Fibroblast of skin of left quadriceps (primary cell): ENCODE data around the gene SAE1.

Source experiments
- DNase-seq, 2 experiments: peaks; one replicate each; pipeline ENCODE4 v3.0.0-alpha.2; 2013; ENCODE audit warnings: low read depth in 2 of 2

Gene SAE1

DNA sequence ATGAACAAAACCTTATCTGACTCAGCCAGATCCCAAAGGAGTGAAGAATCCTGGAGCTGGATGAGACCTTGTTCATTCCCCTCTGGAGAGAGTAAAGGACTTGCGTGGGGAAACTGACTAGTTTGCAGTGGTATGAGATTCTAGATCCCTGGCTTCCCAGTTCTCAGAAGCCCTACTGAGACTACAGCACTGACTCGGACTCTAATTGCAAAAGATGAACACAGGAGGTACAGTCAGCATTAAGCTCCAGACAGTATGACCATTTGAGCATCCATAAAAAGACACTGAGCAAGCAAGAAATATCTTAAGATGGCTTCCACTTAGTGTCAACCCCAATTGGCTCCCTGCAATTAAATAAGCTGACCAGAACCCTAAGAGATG lies 23.8 kb upstream of the SAE1 start:
- DNase-seq, result no peak

DNA sequence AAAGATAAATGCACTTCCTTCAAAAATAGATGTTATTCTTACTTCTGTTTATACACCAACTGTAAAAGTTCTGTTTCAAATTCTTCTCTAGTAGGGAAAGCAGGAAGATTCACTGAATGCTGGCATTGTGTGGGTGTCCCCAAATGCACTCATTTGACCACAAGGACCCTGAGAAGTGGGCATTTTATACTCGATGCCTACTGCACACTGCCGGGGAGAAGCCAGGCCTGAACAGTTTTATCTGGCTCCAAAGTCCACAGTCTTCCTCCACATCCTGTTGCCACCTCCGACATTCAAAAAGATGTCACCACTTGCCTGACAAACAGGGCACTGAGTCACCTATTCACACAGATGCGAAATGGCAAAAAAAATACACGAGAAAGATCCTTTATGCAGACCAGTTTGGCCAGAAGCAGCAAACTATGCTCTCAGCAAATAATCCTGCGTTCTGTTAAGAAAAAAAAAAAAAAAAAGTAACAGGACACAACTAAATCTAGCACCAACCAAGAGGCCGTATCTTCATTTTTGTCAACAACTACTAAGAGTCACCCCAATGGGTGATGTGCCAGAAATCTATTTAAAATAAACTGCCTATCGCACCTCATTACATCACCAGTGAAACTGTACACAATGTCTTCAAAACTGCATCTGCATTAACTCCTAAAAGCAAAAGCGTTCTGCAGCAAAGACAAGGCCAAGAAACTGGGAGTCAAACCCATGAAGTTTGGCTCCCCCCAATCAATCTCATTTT lies 23.3 kb upstream of the SAE1 start:
- no peak for DNase-seq

DNA sequence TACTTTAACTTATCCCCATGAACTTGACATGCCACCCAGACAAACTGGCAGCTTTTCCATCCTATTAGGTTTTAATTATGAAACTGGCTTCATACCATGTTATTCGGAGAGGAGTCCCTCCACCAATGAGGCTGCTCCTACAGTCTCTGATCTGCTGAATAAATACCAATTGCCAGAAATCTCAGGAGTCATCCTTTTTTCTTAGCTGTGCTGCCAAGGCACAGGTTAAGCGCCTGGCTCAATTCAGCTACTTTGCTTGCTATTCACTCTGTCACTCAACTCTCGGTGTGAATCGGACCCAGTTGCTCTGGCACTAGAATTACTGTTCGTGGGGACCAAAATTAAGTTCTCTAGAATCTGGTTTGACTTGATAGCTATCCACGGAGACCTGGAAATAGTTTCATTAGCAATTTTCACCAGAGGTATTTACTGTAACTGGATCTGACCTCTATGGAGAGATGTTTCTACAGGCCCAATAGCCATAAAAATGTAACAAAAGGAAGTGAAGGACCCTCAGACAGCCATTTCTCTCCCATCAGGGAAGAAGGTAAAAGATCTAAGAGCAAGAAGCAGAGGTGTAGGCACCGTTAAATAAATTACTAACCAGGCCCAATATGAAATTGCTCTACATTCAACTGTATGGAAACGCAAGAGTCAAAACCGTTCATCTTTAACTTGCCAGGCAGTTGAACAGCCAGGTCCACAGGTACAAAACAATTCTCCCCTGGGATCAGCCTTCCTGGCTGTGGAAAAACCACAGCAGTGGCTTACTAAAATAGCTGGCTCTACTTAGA lies 22.5 kb upstream of the SAE1 start:
- no peak for DNase-seq

DNA sequence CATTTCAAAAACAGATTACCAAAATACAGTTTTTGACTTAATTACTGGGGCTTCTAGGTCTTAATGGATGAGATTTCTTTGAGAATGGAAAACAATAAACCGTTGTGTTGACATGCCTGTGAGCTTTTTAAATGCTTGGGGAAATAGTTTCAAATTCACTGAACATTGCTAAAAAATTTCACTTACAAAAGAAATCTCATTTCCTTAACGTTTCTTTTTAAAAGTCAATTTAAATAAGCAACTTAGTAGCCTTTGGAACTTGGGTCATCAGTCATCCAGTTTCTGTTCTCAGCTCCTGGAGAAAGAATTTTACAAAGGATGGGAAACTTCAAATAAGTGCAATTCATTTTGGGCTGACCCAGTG lies 21.5 kb upstream of the SAE1 start:
- no peak for DNase-seq

DNA sequence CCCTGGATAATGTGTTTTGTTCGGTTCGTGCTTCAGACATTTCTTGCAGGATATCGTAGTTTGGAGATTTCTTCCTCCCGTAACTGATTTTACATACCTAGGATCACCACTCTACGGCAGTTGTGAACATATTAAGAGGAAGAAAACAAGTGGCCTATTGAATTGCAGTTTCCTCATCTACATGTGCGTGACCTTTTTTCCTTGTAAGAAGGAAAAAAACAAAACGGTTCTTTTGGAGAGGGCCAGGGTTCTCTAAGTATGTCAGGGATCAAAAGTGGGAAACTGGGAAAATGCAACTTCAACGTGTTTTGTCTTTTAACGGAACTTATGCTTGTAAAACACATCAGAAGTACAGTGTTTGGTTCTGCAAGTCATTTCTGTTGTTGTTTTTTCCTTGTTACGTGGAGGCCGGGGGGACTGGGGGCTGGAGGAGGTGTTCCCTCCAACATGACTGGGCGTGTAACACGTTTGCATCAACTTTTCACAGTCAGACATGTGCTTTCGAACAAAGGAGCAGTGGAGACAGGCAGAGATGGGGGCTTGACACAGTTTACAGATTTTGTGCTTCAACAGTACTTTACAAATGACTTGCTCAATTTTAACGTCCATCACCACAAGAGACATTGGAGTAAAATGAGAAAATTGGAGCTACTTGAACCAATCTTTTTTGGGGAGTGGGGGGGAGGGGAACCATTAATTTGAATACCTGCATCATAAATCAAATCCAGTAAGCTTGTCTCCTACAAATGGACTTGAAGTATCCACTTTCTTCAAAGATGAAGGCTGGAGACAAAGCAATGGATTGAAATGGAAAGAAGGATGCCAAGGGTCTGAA lies 20.9 kb upstream of the SAE1 start:
- peak in 1 of 2 experiments; percentile 32 for DNase-seq

DNA sequence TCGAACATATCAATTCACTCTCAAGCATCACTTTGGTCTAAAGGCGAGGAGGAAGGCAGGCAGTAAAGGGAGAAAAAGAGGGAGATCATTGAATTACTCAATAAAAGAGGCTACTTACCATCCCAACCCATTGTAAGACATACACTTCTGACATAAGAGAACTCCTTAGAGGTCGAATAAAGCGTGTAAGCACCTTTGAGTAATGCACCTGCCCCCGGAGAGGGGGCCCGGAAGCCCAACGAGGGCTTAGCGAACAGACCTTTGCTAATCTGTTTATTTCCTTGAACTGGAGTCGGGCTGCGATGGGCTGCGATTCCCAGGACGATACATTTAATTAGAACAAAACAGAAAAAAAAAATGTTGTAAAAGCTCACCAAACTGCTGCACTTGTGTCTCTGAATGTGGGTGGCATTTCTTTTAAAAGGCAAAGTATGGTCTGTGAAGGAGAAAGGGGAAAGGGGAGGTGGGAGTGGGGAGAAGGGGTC lies 20.1 kb upstream of the SAE1 start:
- no peak for DNase-seq

DNA sequence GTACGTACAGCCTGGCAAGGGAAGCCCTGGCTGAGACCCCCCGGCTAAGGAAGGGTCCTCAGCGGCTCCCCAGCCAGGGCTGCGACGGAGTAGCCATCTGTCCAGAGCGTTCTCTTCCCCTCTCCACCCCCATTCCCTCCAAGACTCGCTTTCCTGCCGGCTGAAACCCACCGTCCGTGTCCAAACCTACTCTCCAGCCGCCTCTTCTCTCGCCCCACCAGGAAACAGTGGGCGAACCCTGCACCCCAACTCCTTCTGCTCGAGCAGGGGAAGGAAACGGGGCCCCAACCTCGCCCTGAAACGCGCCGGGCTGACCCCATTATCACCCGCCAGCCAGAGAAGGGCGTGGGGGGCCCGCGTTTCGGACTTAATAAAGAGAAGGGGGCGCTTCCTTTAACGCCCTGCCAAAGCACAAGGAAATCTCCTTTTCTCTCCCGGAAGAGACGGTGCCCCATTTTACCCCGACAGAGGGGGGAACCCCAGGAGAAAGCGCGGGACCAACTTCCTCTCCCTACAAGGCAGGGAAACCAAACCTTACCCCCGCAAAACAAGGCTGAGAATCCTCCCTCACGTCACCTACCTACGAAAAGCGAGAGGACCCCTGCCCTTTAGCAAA lies 19.5 kb upstream of the SAE1 start:
- no peak for DNase-seq

DNA sequence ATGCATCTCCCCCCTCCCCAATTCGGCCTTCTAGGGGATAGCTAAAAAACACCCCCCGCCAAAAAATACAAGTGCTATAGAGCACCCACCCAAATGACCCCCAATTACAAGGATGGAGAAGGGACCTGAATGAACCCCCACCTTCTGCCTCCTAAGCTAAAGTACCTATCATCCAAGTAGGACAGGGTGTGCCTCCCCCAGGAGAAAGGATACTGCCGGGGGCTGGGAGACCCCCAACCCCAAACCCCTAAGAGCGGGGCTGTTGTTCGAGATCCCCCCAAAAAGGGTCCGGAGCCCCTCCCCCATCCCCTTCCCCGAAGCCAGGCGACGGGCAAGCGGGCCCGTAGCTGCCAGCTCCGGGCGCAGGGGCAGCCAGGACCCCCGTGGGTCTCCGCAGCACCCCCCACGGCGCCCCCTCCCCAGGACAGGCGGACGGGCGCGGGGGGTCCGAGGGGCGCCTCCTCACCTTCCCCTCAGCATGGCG lies 18.9 kb upstream of the SAE1 start:
- no peak for DNase-seq

DNA sequence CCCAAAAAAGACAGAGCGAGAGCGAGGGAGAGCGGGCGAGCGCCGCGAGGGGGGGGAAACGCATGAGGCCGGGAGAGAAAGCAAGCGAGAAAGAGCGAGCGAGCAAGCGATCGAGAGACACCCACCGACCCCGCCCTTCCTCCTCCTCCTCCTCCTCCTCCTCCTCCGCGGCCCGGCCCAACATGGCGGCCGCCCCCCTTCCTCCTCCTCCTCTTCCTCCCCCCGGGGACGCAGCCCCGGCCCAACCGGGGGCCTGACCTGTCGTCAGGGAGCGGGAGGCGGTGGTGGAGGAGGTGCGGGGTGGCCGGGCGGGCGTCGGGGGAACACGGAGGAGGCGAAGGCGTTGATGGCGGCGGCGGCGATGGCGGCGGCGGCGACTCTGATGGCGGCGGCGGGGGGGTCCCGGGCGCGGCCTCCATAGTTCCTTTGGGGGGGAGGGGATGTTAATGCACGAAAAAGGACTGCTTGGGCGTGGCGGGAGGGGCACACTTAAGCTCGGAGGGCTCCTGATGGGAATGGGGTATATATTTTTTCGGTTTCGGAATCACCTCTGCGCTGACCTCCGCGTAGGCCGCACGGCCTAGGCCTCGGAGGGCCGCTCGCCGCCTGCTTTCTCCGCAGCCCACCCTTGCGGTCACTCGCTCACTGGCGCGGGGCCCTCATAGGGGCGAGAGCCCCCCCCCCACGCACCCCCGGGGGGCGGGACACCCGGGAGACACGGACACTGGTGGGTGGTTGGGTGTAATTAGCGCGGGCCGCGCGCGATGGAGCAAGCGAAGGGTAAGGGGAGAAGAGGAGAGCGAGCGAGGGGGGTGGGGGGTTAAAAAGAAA lies 18.3 kb upstream of the SAE1 start:
- peak; percentile 78 for DNase-seq

DNA sequence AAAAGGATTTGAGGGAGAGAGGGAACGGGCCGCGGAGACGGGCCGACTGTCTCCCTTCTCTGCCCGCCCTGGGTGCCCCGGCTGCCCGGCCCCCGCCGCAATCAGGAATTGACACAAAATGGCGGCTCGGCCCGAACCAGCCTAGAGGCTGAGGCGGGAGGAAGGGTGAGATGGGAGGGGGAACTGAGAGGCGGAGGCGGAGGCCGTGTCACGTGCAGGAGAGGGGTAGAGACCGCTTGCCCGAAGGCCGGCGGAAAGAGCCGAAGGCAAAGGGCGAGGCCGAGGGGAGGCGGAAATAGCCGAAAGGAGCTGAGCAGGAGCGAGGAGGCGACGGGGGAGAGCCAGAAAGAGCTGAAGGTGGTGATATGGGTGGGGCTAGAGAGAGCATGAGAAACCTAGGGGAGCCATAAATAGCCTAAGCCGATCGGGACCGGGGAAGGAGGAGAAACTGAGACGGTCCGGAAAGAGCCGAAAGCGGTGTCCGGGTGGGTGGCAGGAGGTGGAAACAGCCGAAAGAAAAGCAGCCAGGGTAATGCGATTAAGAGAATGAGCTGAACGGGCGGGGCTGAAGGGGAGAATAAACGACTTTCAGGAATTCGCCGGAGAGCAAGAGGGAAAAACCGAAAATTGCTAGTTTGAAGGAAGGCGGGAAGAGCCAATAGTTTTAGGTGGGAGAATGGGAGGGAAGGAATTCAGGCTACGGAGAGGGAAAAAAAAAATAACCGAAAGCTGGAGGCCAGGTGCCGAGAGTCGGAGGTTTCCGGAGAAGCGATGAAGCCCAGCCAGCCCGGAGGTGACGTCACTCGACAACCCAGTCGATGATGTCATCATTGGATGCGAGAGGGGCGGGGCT lies 17.4 kb upstream of the SAE1 start, which contains the start of gene ZC3H4:
Gene ZC3H4, minus strand, starts transcription at position 780 of the 853 bp plus-strand sequence. CDS start 1,192 bp downstream, outside the sequence.
- peak; percentile 98 to 99 for DNase-seq

DNA sequence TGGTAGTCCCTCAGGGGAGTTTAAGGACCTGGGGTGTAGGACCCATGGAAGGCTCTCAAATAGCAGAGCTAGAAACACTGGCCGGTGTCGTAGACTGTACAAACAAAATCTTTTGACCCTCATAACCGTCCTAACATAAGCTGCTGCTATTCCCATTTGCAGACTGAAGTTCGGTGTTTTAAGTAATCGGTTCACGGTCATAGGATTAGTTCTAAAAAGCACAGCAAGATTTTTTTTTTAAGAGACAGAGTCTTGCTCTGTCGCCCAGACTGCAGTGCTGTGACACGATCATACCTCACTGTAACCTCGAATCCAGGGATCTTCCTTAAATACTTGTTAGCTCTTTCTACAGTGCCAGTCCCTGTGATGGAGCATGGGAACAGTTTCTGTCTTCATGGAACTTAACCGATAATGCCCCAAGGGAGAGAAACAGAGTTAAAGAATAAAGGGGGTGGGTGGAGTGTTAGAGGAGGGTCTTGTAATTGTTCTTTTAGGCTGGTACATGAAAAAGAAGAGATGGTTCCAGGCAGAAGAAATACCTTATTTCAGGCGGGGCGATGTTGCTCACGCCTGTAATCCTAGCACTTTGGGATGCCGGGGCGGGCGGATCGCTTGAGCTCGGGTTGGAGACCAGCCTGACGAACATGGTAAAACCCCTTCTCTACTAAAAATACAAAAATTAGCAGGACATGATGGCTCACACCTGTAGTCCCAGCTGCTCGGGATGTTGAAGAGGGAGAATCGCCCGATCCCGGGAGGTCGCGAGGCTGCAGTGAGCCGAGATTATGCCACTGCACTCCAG lies 16.6 kb upstream of the SAE1 start:
- DNase-seq, result no peak

DNA sequence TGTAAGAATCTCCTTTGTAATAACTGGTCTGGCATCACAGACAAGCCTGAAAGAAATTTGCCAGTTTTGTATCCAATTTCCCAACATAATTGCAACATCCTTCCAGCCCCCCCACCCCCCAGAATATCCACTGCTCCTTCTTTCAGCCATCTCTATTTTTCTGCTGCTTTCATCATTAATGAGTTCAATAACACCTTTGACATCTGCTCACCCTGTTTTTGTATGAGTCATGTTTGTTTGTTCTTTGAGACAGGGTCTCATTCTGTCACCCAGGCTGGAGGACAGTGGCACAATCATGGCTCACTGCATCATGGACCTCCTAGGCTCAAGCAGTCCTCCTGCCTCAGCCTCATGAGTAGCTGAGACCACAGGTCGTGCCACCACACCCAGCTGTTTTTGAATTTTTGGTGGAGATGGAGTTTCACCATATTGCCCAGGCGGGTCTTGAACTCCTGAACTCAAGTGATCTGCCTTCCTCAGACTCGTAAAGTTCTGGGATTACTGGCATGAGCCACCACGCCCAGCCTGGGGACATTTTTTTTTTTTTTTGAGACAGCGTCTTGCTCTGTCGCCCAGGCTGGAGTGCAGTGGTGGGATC lies 10.1 kb upstream of the SAE1 start:
- DNase-seq, result no peak

DNA sequence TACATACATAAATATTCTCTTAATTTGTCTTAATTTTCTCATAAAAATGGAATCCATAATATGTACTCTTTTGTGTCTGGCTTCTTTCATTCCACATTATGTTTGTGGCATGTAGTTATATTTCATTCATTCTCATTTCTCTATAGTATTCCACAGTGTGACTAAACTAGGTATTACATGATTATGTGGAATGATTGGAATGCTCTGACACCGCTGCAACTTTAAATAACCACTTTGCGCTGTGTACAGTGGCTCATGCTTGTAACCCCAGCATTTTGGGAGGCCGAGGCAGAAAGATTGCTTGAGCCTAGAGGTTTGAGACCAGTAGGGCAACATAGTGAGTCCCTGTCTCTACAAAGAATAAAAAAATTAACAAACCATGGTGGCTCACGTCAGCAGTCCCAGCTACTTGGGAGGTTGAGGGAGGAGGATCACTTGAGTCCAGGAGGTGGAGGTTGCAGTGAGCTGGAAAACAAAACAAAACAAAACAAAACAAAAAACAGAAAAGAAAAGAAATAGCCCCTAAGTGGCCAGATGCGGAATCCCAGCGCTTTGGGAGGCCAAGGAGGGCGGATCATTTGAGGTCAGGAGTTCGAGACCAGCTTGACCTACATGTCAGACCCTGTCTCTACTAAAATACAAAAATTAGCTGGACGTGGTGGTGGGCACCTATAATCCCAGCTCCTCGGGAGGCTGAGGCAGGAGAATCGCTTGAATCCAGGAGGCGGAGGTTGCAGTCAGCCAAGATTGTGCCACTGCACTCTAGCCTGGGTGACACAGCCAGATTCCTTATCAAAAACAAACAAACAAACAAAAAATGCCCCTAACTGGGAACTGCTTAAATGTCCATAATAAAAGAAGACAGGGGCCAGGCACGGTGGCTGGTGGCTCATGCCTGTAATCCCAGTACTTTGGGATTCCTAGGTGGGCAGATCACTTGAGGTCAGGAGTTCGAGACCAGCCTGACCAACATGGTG lies 8.0 kb upstream of the SAE1 start:
- DNase-seq, result peak; percentile 73 to 80

DNA sequence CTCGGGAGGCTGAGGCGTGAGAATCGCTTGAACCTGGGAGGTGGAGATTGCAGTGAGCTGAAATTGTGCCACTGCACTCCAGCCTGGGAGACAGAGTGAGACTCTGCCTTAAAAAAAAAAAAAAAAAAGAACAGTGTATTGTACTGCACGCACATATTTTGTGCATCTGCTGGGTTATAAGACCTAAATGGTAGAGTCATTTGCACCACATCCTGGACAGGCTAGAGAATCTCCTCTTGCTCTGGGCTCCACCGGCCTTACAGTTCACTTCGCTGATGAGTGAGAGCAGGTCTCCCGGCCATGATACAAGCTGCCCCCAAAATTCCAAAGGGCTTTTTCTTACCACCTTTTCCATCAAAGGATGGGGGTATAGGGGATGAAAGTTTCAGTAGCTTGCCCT lies 7.2 kb upstream of the SAE1 start:
- no peak for DNase-seq

DNA sequence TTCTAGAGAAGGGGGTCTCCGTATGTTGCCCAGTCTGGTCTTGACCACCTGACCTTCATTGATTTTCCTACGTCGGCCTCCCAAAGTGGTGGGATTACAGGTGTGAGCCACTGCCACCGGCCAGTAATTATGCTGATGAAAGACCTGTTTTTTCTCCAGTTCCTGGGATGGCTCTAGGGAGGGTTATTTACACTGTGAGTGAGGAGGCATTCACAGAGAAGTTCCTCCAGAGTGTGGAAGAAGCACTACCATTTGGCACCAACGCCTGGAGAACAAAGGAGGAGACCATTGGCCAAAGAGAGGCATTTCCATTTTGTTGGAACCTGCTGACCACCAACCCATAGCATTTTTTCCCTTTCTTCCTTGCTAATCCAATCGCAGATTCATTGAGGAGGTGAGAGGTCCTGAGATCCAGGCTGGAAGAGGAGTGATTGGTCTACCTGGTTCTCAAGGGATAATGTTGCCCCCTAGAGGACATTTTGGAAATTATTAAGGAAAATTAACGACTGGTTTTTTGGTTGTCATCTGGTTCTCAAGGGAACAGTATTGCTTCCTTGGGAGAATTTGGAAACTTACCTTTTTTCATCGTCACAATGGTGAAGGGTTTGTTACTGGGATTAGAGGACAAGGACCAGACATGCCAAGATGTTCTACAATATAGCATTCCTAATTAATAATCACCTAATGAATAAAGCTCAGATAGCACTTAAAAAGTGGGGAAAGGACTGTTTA lies 5.5 kb upstream of the SAE1 start:
- DNase-seq, result peak; percentile 50 to 51

DNA sequence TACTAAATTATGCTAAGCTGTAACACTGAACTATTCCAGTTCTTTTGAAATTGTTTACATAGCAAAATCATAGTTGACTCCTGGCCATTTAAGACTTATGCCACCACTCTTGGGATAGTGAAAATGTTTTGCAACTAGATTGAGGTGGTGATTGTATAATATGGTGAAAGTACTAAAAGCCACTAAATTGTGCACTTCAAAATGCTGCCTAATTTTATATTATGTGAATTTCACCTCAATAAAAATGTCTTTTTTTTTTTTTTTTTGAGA lies 5.0 kb upstream of the SAE1 start:
- DNase-seq, result no peak

DNA sequence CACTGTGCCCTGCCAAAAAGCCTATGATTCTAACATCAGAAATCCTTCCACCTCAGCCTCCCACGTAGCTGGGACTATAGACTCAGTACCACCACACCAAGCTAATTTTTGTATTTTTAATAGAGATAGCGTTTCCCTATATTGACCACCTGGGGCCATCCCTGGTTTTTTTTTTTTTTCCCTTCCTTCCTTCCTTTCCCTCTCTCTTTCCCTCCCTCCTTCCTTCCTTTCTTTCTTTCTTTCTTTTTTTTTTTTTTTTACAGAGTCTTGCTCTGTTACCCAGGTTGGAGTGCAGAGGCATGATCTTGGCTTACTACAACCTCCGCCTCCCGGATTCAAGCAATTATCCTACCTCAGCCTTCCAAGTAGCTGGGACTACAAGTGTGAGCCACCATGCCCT lies 1.1 kb upstream of the SAE1 start:
- no peak for DNase-seq
